ENCODE data around the gene KDM7A. TPM values are rescaled to one million over a fixed set of nuclear protein-coding genes. Genes with fewer than 3 reads are reported as not detected.
A peak's percentile ranks its signal among the peaks of the same experiment; 100 is the strongest.

Gene KDM7A
- total and polyA plus RNA-seq, 2 of the 8 experiments (the other 6 are each of a cell fraction or from before 2014, with no cell fraction given), result 2.2 to 12.5 TPM

GRCh38 chr7:140060788-140061606, 115.8 kb downstream of the KDM7A start:
- peak in 1 of 2 experiments; percentile 41 for DNase-seq (ENCODE audit: low read depth in 1 of 2, low spot score in 2 of 2)
- Histone ChIP-seq H3K4me2 (ENCODE audit: insufficient read depth in 1 of 2, low read depth in 2 of 2, low read length in 2 of 2) (no peak overlapping the region), H3K36me3 (ENCODE audit: control insufficient read depth in 2 of 4, insufficient read depth in 4 of 4, low read length in 3 of 4) (no peaks in the 10 kb centered on the region), H3K27me3 (replicated peaks in 1 of 4; ENCODE audit: control insufficient read depth in 3 of 4, extremely low read depth in 1 of 4, insufficient read depth in 3 of 4, low read length in 3 of 4) (peaks cover 0 to 29% (median 24%) of the 10 kb centered on the region in 4 experiments; a peak in 6 of 7 replicates), H4K91ac (replicated peaks; ENCODE audit: insufficient read length, low read length) (no peak overlapping the region), H2AK5ac (ENCODE audit: low read depth, low read length) (no peak overlapping the region), H3K23ac (ENCODE audit: insufficient read length) (no peak overlapping the region), H3K79me2 (ENCODE audit: control insufficient read depth in 1 of 2, insufficient read depth in 2 of 2, low read length in 2 of 2) (no peaks in the 10 kb centered on the region), H3K14ac (ENCODE audit: insufficient read length) (no peak overlapping the region), H4K8ac (ENCODE audit: extremely low read depth, insufficient read depth, low read length) (no peak overlapping the region), H3K18ac (ENCODE audit: extremely low read depth, low read length) (no peak overlapping the region), H3K4me1 (replicated peaks in 1 of 4; ENCODE audit: control insufficient read depth in 3 of 4, insufficient read depth in 4 of 4, low read length in 3 of 4) (peaks cover 0 to 2% (median 0%) of the 10 kb centered on the region in 4 experiments; a peak in 2 of 7 replicates), H3K27ac (ENCODE audit: low read depth, low read length) (no peak overlapping the region), H4K20me1 (replicated peaks in 1 of 2; ENCODE audit: control insufficient read depth in 1 of 2, insufficient read depth in 2 of 2, low read length in 2 of 2) (no peaks in the 10 kb centered on the region), H3K9me3 (ENCODE audit: insufficient read depth in 2 of 2, low read depth in 1 of 2, low read length in 1 of 2) (no peaks in the 10 kb centered on the region), H3K4me3 (ENCODE audit: extremely low read depth in 1 of 4, insufficient read depth in 2 of 4, low read depth in 3 of 4, low read length in 4 of 4) (no peak overlapping the region), H4K5ac (ENCODE audit: insufficient read length, low read depth, low read length) (no peak overlapping the region), H2BK12ac (ENCODE audit: low read depth, low read length) (no peak overlapping the region), H2AFZ (ENCODE audit: low read length) (no peak overlapping the region), H3K4ac (replicated peaks; ENCODE audit: insufficient read length, low read depth, low read length) (no peak overlapping the region), H2BK15ac (ENCODE audit: low read length) (no peak overlapping the region; the same call in 1 of the 2 replicates), H3K56ac (replicated peaks; ENCODE audit: insufficient read length, low read depth, low read length) (no peak overlapping the region), H2BK5ac (ENCODE audit: low read depth, low read length) (no peak overlapping the region), H3K23me2 (ENCODE audit: low read depth, low read length) (peaks cover 5% of the 10 kb centered on the region; the same call in 1 of the 2 replicates), H2BK20ac (ENCODE audit: low read length) (no peak overlapping the region), H3K9ac (replicated peaks in 1 of 4; ENCODE audit: extremely low read depth in 1 of 4, low read depth in 3 of 4, low read length in 3 of 4) (no peak overlapping the region), H3K79me1 (ENCODE audit: low read depth, low read length) (no peaks in the 10 kb centered on the region), H2BK120ac (replicated peaks; ENCODE audit: low read depth, low read length) (no peak overlapping the region)
- no peak for FAIRE-seq
- POLR2A ChIA-PET (ENCODE audit: partially characterized antibody), result interaction anchor here (1.5 kb wide), 1 partner anchor 10 kb away, joined by 4 read pairs; no protein-coding TSS in a partner anchor
- 93% methylated on average over 10 of the region's 11 CpGs; no CpG with 5 or more reads in 1 of the 2 experiments for WGBS, 2 experiments (ENCODE audit: extremely low coverage in 1 of 2, insufficient coverage in 1 of 2, insufficient read length in 1 of 2, insufficient replicate concordance in 2 of 2, low coverage in 1 of 2, low lambda C conversion rate in 2 of 2, missing lambda C conversion rate in 1 of 2)
- CTCF ChIA-PET (ENCODE audit: partially characterized antibody), result interaction anchor here (0.6 kb wide), 1 partner anchor 491 kb away, joined by 4 read pairs; no protein-coding TSS in a partner anchor
- TF ChIP-seq CEBPB (IDR thresholded peaks at IDR 0.05; ENCODE audit: low read depth, low read length) (no peak), EGR1 (IDR thresholded peaks at IDR 0.05; ENCODE audit: borderline replicate concordance, low read depth, low read length) (no peak), KDM5A (IDR thresholded peaks at IDR 0.05; ENCODE audit: low read length) (no peak), EZH2 (IDR thresholded peaks at IDR 0.05; ENCODE audit: low read depth, low read length, severe bottlenecking) (no peak), CTCF (IDR thresholded peaks at IDR 0.05; ENCODE audit: control extremely low read depth in 1 of 3, insufficient read depth in 1 of 3, low read depth in 1 of 3, low read length in 3 of 3) (no peak), TCF12 (IDR thresholded peaks at IDR 0.05; ENCODE audit: low read depth, low read length) (no peak), SUZ12 (IDR thresholded peaks at IDR 0.05; ENCODE audit: low read length) (no peak), NRF1 (IDR thresholded peaks at IDR 0.05; ENCODE audit: low read depth, low read length) (no peak)
